Liver (tissue), 9 donors: Measurements from ENCODE around the gene LMF2. TPM values are rescaled to one million over a fixed set of nuclear protein-coding genes. Genes with fewer than 3 reads are reported as not detected.

ENCODE experiments used
- DNase-seq: peaks from one replicate; pipeline ENCODE4 v3.0.0-alpha.2; 2017; ENCODE audit warnings: low spot score
- H3K27ac ChIP-seq, 2 donors: one replicate each; pipeline ENCODE4 v1.7.0; 2013; ENCODE audit warnings: inconsistent platforms in 2 of 2, low read length in 2 of 2, control low read depth in 1 of 2, low read depth in 1 of 2, mild to moderate bottlenecking in 1 of 2
- H3K27me3 ChIP-seq, 4 donors: one replicate each; pipeline versions ENCODE4 v1.6.1 to v1.7.0; 2013; ENCODE audit warnings: low read length in 3 of 4, inconsistent platforms in 1 of 4, mild to moderate bottlenecking in 1 of 4, moderate library complexity in 1 of 4; ENCODE audit not compliant: control insufficient read depth in 4 of 4, insufficient read depth in 4 of 4
- H3K36me3 ChIP-seq, 4 donors: one replicate each; pipeline versions ENCODE4 v1.6.1 to v1.7.0; 2013; ENCODE audit warnings: low read length in 3 of 4, mild to moderate bottlenecking in 3 of 4, low read depth in 1 of 4, moderate library complexity in 1 of 4; ENCODE audit not compliant: control insufficient read depth in 4 of 4, insufficient read depth in 3 of 4
- H3K4me1 ChIP-seq, 4 donors: one replicate each; pipeline versions ENCODE4 v1.6.1 to v1.7.0; 2013; ENCODE audit warnings: low read length in 3 of 4, mild to moderate bottlenecking in 3 of 4, moderate library complexity in 1 of 4; ENCODE audit not compliant: control insufficient read depth in 4 of 4, insufficient read depth in 4 of 4
- H3K4me3 ChIP-seq, 3 donors: one replicate each; pipeline versions ENCODE4 v1.6.1 to v1.7.0; 2013; ENCODE audit warnings: low read length in 3 of 3, control low read depth in 1 of 3, low read depth in 1 of 3, mild to moderate bottlenecking in 1 of 3
- H3K9ac ChIP-seq, 2 donors: one replicate each; pipeline ENCODE4 v1.7.0; 2013; ENCODE audit warnings: low read length in 2 of 2, mild to moderate bottlenecking in 2 of 2, moderate library complexity in 2 of 2, control low read depth in 1 of 2, low read depth in 1 of 2
- H3K9me3 ChIP-seq, 4 donors: one replicate each; pipeline versions ENCODE4 v1.6.1 to v1.7.0; 2013; ENCODE audit warnings: low read length in 3 of 4; ENCODE audit not compliant: control insufficient read depth in 4 of 4
- EGR1 ChIP-seq, 2 donors: IDR thresholded peaks; 2 replicates each; pipeline ENCODE4 v1.6.1; 2016 to 2018; ENCODE audit warnings: antibody characterized with exemption in 2 of 2, low read depth in 2 of 2
- FOXA1 ChIP-seq: IDR thresholded peaks from 2 replicates; pipeline ENCODE4 v1.6.1; 2016; ENCODE audit warnings: antibody characterized with exemption
- FOXA2 ChIP-seq: IDR thresholded peaks from 2 replicates; pipeline ENCODE4 v1.6.1; 2016; ENCODE audit warnings: antibody characterized with exemption
- GABPA ChIP-seq, 2 donors: IDR thresholded peaks in 1 of 2; conservative IDR thresholded peaks in 1 of 2; 2 replicates each; pipeline ENCODE4 v1.6.1; 2016; ENCODE audit warnings: antibody characterized with exemption in 2 of 2, mild to moderate bottlenecking in 1 of 2, moderate library complexity in 1 of 2
- JUND ChIP-seq, 2 donors: IDR thresholded peaks; 2 replicates each; pipeline ENCODE4 v1.6.1; 2016; ENCODE audit warnings: antibody characterized with exemption in 2 of 2
- NR2F2 ChIP-seq: IDR thresholded peaks from 2 replicates; pipeline ENCODE4 v1.6.1; 2016; ENCODE audit warnings: antibody characterized with exemption
- RAD21 ChIP-seq, 2 donors: IDR thresholded peaks; 2 replicates each; pipeline ENCODE4 v1.6.1; 2016; ENCODE audit warnings: antibody characterized with exemption in 2 of 2, mild to moderate bottlenecking in 2 of 2
- SP1 ChIP-seq: IDR thresholded peaks from 2 replicates; pipeline ENCODE4 v1.6.1; 2018; ENCODE audit warnings: antibody characterized with exemption, mild to moderate bottlenecking
- TAF1 ChIP-seq: conservative IDR thresholded peaks from 2 replicates; pipeline ENCODE4 v1.6.1; 2016; ENCODE audit warnings: antibody characterized with exemption, mild to moderate bottlenecking
- YY1 ChIP-seq: IDR thresholded peaks from 2 replicates; pipeline ENCODE4 v1.6.1; 2016; ENCODE audit warnings: antibody characterized with exemption, mild to moderate bottlenecking
- WGBS: extraction: QIAGEN DNeasy Blood & Tissue Kit; methylation state at CpG from one replicate; pipeline ENCODE4 v1.1.7; 2013; 5-methylcytosine and 5-hydroxymethylcytosine counted together
- polyA plus RNA-seq, 2 donors: library from polyadenylated mRNA; stranded (reverse) in 1 of 2; unstranded in 1 of 2; fragments of 200-250 nt in 1 of 2; fragments of >200 nt in 1 of 2; fragmentation: Nextera tagmentation in 1 of 2; extraction: Ambion mirVana in 1 of 2; gene quantifications; one replicate each; pipeline versions ENCODE4 v1.2.1 to v1.2.3, GENCODE V29; 2013 to 2015
- total RNA-seq, 2 donors: library from RNA; depleted of rRNA; stranded (reverse); fragments of >200 nt; gene quantifications; one replicate each; pipeline ENCODE4 v1.2.3, GENCODE V29; 2014
- TF ChIP-seq, protein P1 (sequence below): IDR thresholded peaks from 2 replicates; pipeline ENCODE4 v1.6.1; 2016; ENCODE audit warnings: antibody characterized with exemption
- TF ChIP-seq, protein P2 (sequence below): IDR thresholded peaks from 2 replicates; pipeline ENCODE4 v1.6.1; 2016; ENCODE audit warnings: antibody characterized with exemption, mild to moderate bottlenecking
- TF ChIP-seq, protein P3 (sequence below): IDR thresholded peaks from 2 replicates; pipeline ENCODE4 v1.6.1; 2016; ENCODE audit warnings: antibody characterized with exemption
- TF ChIP-seq, protein P4 (sequence below): IDR thresholded peaks from 2 replicates; pipeline ENCODE4 v1.6.1; 2016; ENCODE audit warnings: antibody characterized with exemption
- TF ChIP-seq, protein P5 (sequence below): fragments of 150-350 bp; IDR thresholded peaks from 2 replicates; pipeline ENCODE4 v1.5.1; 2017; ENCODE audit warnings: improper control_type of control experiment, low read depth, low read length; ENCODE audit not compliant: missing input control
- donor health status: healthy.
- donor health status: healthy.
- donor health status: healthy.
- donor health status: healthy.
- donor health status: healthy.

The LMF2 gene
- total and polyA plus RNA-seq, 4 donors, result 16.7 to 35.6 (median 25.9) TPM

DNA sequence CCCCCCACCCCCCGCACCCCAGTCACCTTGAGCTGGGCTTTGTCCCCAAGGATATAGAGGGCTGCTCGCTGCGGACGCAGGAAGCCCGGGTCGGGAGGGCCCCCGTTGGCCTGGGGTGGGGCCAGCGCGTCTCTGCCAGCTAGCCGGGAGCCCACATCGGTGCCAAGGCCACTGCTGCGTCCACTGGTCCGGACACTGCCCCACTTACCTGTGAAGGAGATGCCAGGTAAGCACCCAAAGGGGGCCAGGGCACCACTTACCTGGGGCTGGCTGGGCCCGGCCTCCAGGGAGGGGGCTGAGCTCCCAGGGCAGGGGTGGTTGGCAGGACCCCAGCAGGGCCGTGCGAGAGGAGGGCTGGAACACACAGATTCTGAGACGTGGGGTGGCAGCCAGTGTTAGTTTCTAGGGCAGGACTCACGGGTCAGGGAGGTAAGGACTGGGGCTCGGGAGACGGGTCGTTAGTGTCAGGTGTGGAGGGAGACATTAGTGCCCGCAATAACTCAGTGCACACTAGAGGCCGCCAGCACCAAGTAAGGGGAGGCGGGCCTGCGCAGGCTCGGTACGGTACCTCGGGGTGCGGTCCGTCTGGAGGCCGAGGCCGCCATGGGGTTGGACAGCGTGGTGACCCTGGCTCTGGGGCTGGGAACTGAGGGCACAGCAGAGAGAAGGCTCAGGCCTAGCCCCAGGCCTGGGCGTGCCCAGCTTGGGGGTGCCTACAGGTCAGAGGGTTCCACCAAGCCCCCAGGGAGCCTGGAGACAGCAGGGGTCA is 50.9 kb downstream of the LMF2 start:
- Histone ChIP-seq H3K27me3 (no peaks in the 10 kb centered on the region), H3K4me1 (no peaks in the 10 kb centered on the region), H3K4me3 (no peak overlapping the region), H3K9me3 (no peaks in the 10 kb centered on the region), H3K9ac (no peak overlapping the region), H3K27ac (no peak overlapping the region), H3K36me3 (peaks cover 16 to 71% (median 23%) of the 10 kb centered on the region in 4 donors)
- WGBS, result 92% methylated on average over 34 of the region's 34 CpGs
- DNase-seq, result no peak
- TF ChIP-seq YY1 (no peak), RAD21 (IDR thresholded peaks at IDR 0.05) (no peak), FOXA2 (no peak), TAF1 (no peak), FOXA1 (no peak), GABPA (IDR thresholded peaks at IDR 0.05 in 1 of 2, conservative IDR thresholded peaks at IDR 0.05 in 1 of 2) (no peak), JUND (IDR thresholded peaks at IDR 0.05) (no peak), SP1 (no peak), EGR1 (IDR thresholded peaks at IDR 0.05; ENCODE audit: low read depth in 2 of 2) (no peak)
- TF ChIP-seq, protein P1, sequence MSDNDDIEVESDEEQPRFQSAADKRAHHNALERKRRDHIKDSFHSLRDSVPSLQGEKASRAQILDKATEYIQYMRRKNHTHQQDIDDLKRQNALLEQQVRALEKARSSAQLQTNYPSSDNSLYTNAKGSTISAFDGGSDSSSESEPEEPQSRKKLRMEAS, result no peak
- TF ChIP-seq, protein P2, sequence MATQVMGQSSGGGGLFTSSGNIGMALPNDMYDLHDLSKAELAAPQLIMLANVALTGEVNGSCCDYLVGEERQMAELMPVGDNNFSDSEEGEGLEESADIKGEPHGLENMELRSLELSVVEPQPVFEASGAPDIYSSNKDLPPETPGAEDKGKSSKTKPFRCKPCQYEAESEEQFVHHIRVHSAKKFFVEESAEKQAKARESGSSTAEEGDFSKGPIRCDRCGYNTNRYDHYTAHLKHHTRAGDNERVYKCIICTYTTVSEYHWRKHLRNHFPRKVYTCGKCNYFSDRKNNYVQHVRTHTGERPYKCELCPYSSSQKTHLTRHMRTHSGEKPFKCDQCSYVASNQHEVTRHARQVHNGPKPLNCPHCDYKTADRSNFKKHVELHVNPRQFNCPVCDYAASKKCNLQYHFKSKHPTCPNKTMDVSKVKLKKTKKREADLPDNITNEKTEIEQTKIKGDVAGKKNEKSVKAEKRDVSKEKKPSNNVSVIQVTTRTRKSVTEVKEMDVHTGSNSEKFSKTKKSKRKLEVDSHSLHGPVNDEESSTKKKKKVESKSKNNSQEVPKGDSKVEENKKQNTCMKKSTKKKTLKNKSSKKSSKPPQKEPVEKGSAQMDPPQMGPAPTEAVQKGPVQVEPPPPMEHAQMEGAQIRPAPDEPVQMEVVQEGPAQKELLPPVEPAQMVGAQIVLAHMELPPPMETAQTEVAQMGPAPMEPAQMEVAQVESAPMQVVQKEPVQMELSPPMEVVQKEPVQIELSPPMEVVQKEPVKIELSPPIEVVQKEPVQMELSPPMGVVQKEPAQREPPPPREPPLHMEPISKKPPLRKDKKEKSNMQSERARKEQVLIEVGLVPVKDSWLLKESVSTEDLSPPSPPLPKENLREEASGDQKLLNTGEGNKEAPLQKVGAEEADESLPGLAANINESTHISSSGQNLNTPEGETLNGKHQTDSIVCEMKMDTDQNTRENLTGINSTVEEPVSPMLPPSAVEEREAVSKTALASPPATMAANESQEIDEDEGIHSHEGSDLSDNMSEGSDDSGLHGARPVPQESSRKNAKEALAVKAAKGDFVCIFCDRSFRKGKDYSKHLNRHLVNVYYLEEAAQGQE, result no peak
- TF ChIP-seq, protein P3, sequence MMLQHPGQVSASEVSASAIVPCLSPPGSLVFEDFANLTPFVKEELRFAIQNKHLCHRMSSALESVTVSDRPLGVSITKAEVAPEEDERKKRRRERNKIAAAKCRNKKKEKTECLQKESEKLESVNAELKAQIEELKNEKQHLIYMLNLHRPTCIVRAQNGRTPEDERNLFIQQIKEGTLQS, result no peak
- TF ChIP-seq, protein P4, sequence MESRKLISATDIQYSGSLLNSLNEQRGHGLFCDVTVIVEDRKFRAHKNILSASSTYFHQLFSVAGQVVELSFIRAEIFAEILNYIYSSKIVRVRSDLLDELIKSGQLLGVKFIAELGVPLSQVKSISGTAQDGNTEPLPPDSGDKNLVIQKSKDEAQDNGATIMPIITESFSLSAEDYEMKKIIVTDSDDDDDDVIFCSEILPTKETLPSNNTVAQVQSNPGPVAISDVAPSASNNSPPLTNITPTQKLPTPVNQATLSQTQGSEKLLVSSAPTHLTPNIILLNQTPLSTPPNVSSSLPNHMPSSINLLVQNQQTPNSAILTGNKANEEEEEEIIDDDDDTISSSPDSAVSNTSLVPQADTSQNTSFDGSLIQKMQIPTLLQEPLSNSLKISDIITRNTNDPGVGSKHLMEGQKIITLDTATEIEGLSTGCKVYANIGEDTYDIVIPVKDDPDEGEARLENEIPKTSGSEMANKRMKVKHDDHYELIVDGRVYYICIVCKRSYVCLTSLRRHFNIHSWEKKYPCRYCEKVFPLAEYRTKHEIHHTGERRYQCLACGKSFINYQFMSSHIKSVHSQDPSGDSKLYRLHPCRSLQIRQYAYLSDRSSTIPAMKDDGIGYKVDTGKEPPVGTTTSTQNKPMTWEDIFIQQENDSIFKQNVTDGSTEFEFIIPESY, result no peak

DNA sequence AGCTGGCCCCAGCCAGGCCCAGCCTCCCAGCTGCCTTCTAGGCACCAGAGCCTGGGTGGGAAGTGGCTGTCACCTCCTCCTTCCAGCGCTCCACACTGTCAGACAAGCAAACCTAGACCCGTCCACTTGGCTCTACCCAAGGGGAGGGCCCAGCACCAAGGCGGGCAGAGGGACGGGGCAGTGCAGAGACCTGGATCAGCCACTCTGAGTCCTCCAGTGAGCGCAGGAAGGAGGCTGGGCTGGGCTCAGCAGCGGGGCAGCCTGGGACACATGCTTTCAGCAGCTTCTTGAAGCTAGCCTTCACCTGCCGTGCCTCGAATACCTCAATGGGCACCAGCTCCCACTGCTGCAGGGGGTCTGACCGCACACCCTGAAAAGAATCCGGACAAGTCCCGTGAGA is 51.5 kb downstream of the LMF2 start:
- DNase-seq, result no peak
- Histone ChIP-seq H3K9ac (no peak overlapping the region), H3K4me3 (no peak overlapping the region), H3K4me1 (no peaks in the 10 kb centered on the region), H3K27me3 (no peaks in the 10 kb centered on the region), H3K27ac (no peak overlapping the region), H3K36me3 (peaks cover 13 to 64% (median 24%) of the 10 kb centered on the region in 4 donors), H3K9me3 (no peaks in the 10 kb centered on the region)
- 97% methylated on average over 11 of the region's 11 CpGs for WGBS
- TF ChIP-seq FOXA2 (no peak), GABPA (IDR thresholded peaks at IDR 0.05 in 1 of 2, conservative IDR thresholded peaks at IDR 0.05 in 1 of 2) (no peak), FOXA1 (no peak), YY1 (no peak), EGR1 (IDR thresholded peaks at IDR 0.05; ENCODE audit: low read depth in 2 of 2) (no peak), TAF1 (no peak), RAD21 (IDR thresholded peaks at IDR 0.05) (no peak), SP1 (no peak), NR2F2 (no peak)
- TF ChIP-seq, protein P2, result no peak
- TF ChIP-seq, protein P1, result no peak
- TF ChIP-seq, protein P5, sequence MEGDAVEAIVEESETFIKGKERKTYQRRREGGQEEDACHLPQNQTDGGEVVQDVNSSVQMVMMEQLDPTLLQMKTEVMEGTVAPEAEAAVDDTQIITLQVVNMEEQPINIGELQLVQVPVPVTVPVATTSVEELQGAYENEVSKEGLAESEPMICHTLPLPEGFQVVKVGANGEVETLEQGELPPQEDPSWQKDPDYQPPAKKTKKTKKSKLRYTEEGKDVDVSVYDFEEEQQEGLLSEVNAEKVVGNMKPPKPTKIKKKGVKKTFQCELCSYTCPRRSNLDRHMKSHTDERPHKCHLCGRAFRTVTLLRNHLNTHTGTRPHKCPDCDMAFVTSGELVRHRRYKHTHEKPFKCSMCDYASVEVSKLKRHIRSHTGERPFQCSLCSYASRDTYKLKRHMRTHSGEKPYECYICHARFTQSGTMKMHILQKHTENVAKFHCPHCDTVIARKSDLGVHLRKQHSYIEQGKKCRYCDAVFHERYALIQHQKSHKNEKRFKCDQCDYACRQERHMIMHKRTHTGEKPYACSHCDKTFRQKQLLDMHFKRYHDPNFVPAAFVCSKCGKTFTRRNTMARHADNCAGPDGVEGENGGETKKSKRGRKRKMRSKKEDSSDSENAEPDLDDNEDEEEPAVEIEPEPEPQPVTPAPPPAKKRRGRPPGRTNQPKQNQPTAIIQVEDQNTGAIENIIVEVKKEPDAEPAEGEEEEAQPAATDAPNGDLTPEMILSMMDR, result no peak
- TF ChIP-seq, protein P3, result no peak
